HG02870 (cell line): ENCODE results near the gene MAGI1.

Experiments
- ATAC-seq: cut with Tn5 transposase; IDR thresholded peaks from one replicate; pipeline ENCODE4 v1.9.1; 2021; ENCODE audit warnings: mild to moderate bottlenecking, moderate library complexity; ENCODE audit not compliant: unreplicated experiment

MAGI1 gene

DNA sequence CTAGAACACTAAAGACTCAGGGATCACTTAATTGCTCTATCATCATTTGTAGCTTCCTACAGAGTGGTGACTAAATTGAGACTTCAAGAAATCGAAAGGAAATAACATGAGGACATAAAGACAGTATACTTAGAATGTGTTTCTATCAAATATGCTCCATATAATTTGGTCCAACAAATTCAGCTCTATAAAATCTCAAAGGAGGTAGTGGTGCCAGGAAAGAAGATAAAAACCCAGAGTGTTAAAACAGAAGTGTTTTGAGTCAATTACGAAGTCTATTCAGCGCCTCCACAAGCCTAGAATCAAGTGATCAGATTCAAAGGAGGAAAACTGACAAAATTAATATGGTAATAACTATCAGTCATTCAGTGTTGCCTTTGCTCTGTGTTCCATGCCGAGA lies 22.9 kb downstream of the MAGI1 start:
- no peak for ATAC-seq

GRCh38 chr3:66014651-66015050 lies 24.1 kb downstream of the MAGI1 start:
- no peak for ATAC-seq

DNA sequence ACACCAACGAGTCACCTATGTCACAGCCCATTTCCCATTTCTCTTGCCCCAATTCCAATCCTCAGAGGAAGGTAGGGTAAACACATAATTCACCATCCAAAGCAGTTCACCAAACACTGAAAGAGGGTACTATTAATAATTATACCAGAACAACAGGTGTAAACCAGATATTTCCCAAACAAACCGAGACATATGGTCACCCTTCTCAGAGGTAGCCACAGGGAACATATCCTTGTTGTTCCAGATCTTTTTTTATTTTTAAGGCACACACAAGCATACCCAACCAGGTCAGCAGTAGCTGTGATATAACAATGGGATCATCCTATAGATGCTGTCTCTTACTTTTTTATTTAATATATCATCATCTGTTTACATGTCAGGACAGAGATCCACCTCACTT lies 24.7 kb downstream of the MAGI1 start:
- ATAC-seq, result no peak

GRCh38 chr3:66012711-66013110 lies 26.0 kb downstream of the MAGI1 start:
- no peak for ATAC-seq

DNA sequence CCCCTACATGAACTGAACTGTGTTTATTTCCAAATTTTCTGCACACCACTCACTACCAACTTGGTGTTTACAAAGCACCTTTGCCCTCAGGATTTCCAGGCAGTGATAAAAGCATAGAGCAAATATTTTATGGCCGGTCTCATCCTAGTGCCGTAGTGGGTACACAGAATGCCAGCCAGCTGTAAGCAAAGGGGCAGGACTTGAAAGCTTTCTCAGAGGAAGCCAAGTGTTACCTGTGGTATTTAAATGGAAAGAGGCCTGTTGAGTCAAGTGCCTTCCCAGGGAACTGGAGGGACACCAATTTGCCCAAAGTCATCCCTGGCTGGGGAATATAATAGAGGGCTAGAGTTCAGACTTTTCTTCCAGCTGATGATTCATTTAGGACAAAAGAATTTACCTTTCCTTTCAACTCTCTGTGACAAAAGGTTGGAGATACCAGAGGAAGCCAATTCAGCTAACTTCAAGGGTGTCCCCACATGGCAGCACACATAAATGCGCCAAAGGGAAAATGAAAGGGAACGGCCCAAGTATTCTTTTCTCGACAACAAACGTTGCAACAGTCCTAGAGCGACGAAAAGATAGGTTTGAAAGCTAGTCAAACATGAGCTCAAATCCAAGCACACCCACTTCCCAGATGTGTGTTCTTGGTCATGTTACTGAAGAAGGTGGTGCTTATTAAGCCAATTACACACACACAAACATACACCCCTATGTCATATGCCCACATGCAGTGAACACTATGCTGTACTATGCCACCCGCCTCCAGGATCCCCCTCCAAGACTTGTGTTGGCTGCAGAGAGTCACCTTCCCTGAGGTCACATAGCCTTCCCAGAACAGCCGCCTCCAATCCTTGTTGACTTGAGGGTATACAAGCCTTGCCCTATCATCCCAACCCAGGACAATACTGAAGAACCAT lies 27.7 kb downstream of the MAGI1 start:
- no peak for ATAC-seq

DNA sequence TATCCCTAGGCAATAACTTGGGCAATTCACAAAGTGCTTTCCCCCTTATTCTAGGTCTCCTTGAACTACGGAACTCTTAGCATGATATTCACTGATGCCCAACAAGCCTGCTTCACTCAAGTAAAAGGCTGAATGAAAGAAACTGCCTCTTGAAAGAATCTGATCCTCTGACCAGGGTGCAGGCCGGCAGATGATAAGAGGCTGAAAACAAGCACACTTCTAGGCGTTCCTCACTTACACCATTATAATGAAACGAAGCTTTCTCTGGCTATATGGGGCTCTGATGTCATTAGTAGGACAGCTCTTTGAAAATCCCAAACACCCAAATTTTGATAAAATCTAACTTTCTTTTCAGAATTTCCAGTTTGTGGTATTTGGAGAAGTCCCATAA lies 28.4 kb downstream of the MAGI1 start:
- ATAC-seq, result no peak

- ATAC-seq, result no peak
Measured at GRCh38 chr3:66004244-66004643, 34.5 kb downstream of the MAGI1 start.

GRCh38 chr3:66001626-66002025 lies 37.1 kb downstream of the MAGI1 start:
- ATAC-seq, result no peak

DNA sequence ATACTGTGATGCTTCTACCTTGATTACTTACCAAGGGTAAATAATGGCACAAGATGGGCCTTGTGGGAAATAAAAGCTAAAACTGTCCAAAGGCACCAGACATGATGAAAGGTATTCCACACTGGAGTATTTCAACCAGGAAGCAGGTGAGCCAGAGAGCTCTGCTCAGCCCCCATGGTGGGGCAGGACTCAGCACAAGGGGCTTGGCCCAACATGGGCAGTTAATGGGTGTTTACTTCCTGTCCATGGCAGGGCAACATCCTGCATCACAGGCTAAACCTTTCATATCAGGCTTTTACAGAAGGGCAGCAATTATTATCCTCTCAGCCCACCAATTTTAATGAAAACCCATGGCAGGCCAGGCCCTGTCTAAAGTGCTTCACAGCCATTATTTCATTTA lies 38.2 kb downstream of the MAGI1 start:
- no peak for ATAC-seq

GRCh38 chr3:65999606-66000005 lies 39.1 kb downstream of the MAGI1 start:
- ATAC-seq, result no peak

DNA sequence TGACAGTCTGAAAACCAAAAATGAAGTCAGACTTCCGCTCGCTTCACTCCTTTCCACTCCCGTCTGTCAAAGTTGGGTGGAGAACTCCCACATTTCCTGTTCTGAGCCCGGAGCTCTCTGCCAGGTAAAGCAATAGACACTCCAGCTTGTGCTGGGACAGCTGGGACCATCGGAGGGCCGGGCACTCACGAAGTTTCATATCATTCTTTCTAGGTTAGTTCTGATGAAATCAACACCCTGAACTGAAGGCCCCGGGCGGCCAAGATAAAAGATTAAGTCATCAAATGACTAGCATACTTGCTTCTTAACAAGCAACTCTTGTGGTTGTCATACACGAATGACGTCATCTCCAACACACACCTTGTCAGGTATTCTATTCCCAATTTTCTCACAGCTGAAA lies 42.1 kb downstream of the MAGI1 start:
- ATAC-seq, result no peak

DNA sequence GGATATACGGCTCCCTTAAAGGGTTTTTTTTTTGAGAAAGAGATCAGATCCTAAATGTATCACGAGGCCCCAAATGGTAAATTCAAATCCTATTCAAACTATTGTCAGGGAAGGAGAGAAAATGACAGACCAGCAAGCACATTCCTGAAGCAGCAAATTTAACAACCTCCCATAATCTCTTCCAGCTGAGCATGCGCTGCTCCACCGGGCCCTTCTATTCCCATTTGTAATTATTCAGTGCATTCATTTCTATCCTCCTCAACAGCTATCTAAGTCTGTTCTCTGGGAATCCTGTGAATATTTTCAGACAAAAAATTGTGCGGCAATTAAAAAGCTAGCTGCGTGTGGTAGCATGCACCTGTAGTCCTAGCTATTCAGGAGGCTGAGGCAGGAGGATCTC lies 43.2 kb downstream of the MAGI1 start:
- ATAC-seq, result no peak

- ATAC-seq, result no peak
Measured at GRCh38 chr3:65995030-65995429, 43.7 kb downstream of the MAGI1 start.

GRCh38 chr3:65993134-65993900 lies 45.4 kb downstream of the MAGI1 start:
- ATAC-seq, result no peak

GRCh38 chr3:65992106-65992505 lies 46.6 kb downstream of the MAGI1 start:
- no peak for ATAC-seq

DNA sequence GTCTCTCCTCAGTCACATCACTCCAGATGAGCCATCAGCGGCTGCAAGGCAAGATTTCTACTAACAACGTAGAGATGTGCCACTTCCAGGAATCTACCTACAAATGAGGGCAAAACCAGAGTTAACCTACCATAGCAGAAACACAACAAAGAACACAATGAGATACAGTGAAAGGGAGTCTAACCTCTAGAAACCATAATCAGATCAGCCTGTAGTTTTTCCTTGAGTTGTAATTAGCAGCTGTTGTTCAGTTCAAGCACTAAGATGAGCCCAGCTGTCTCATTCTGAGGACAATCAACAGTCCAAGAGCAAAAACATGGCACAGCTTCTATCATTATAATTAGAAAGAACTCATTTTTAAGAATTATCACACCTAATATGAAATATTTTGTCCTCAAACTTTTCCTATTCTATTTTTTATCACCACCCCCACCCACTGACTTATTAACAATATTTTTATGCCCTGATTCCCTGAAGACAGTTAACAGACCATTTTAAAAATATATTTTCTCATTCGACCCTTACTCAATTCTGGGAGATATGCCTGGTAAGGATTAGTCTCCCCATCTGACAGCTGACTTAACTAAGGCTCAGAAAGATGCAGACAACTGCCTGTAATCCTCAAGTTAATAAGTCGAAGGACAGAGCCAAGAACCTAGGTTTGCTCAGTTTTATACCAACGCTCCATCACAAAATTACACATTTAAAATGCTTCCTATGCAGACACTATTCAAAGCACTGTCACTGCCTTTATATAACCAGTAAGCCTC lies 50.1 kb downstream of the MAGI1 start:
- ATAC-seq, result no peak

DNA sequence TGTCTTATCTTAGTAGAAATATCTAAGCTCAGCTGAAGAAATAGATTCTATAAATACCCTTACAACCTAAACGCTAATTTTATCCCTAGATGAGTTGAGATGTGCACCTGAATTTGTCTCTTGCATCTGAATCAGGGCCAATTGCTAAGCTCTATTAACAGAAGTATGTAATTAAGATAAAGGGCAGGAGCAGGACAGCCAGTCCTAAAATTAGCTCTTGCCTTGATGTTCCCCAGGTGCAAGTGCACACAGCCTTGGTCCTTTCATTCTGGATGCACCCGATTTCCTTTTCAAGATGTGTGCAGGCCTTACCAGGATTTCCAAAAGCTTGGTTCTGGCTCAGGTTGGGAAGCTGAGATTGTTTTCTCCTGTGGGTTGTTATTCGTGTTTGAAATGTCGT lies 52.4 kb downstream of the MAGI1 start:
- ATAC-seq, result no peak

DNA sequence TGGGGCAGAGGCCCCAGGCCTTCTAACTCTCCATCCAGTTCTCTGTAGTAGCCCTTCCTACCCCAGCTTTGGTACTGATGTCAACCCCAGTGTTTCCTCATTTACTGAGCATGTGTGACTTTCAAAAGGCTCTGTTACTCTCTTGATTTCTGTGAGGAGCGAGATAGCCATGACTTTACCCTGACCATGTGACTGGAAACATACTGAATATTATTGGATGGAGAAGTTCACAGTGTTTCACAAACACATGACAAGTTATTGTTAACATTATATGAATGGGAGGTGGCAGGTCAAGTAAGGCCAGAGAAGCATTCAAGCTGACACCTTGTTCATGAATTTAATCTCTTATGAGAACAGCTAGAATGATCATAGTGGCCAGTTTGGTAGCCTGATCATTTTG lies 53.7 kb downstream of the MAGI1 start:
- ATAC-seq, result no peak

- ATAC-seq, result no peak
Measured at GRCh38 chr3:65983100-65983499, 55.6 kb downstream of the MAGI1 start.

GRCh38 chr3:65979731-65980130 lies 59.0 kb downstream of the MAGI1 start:
- no peak for ATAC-seq

DNA sequence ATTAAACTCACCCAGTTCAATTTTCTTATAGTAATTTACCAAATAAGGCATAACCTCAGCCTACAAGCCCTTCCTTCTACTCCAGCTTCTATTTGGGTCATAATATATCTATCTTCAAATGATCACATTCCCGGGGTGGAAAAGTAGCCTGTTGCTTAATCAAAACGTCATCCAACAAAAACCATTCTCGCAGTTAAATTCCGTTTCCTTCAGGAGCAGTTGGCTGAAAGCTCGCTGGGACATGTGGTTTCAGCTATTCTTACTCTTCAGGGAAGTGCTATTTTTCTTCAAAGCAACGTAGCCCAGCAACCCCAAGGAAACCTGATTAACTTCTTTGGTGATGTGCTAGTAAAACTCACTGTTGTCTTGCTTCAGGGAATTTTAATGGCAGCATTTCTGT lies 59.6 kb downstream of the MAGI1 start:
- no peak for ATAC-seq
